IMR-90 (cell line): ENCODE results near the gene HAS3. TPM values are rescaled to one million over a fixed set of nuclear protein-coding genes. Genes with fewer than 3 reads are reported as not detected.

Source experiments
- ATAC-seq: fragments of 200-7000 bp; cut with Tn5 transposase; 2 replicates; pipeline ENCODE4 v1.9.1; 2020; ENCODE audit warnings: low read depth, mild to moderate bottlenecking, moderate library complexity
- BruUV-seq: library from RNA; stranded (reverse); fragments of 400-500 nt; replicated peaks from 2 replicates; lab custom pipeline; 2021; lab: Mats Ljungman, UMichigan
- CTCF ChIA-PET: fragments of 300-600 bp; formaldehyde crosslinking; extraction: SDS; loops from one replicate; lab custom pipeline; 2021; ENCODE audit warnings: antibody characterized with exemption; lab: Yijun Ruan, JAX
- POLR2A ChIA-PET: fragments of 300-600 bp; sonication (Branson Sonifier 250); formaldehyde crosslinking; loops from one replicate; lab custom pipeline; 2022; ENCODE audit warnings: antibody characterized with exemption; ENCODE audit not compliant: unreplicated experiment; lab: Charles Lee
- DNase-seq: peaks from one replicate; pipeline ENCODE4 v3.0.0; 2013
- H2AFZ ChIP-seq: replicated peaks from 2 replicates; pipeline ENCODE3; 2013; ENCODE audit warnings: low read length, mild to moderate bottlenecking; ENCODE audit not compliant: poor library complexity
- H2AK5ac ChIP-seq: 2 replicates; pipeline ENCODE4 v1.6.1; 2013; ENCODE audit warnings: low read depth, low read length, inconsistent platforms
- H2AK9ac ChIP-seq: replicated peaks from 2 replicates; pipeline ENCODE3; 2013; ENCODE audit warnings: mild to moderate bottlenecking, low read depth, low read length, moderate library complexity; ENCODE audit not compliant: poor library complexity
- H2BK120ac ChIP-seq: 2 replicates; pipeline ENCODE4 v1.6.1; 2013; ENCODE audit warnings: low read depth, low read length, inconsistent platforms
- H2BK15ac ChIP-seq: 3 replicates; pipeline ENCODE4 v1.6.1; 2013; ENCODE audit warnings: low read depth, low read length, inconsistent platforms
- H2BK20ac ChIP-seq: 2 replicates; pipeline ENCODE4 v1.6.1; 2013; ENCODE audit warnings: low read depth, mild to moderate bottlenecking, inconsistent platforms, low read length, moderate library complexity
- H2BK5ac ChIP-seq: 2 replicates; pipeline ENCODE4 v1.6.1; 2013; ENCODE audit warnings: mild to moderate bottlenecking, low read depth, low read length, inconsistent platforms; ENCODE audit not compliant: poor library complexity, severe bottlenecking
- H3K14ac ChIP-seq: replicated peaks from 2 replicates; pipeline ENCODE4 v1.6.1; 2013; ENCODE audit warnings: low read depth, low read length, inconsistent platforms
- H3K18ac ChIP-seq: 2 replicates; pipeline ENCODE4 v1.6.1; 2013; ENCODE audit warnings: low read depth, low read length, control low read depth
- H3K23ac ChIP-seq: 2 replicates; pipeline ENCODE4 v1.6.1; 2013; ENCODE audit warnings: low read depth, low read length, inconsistent platforms
- H3K27ac ChIP-seq: 2 replicates; pipeline ENCODE4 v1.5.1; 2013; ENCODE audit warnings: mild to moderate bottlenecking, control low read depth, low read length; ENCODE audit not compliant: insufficient read depth
- H3K27me3 ChIP-seq: 2 replicates; pipeline ENCODE4 v1.6.1; 2013; ENCODE audit warnings: low read length; ENCODE audit not compliant: control insufficient read depth, insufficient read depth
- H3K36me3 ChIP-seq: 2 replicates; pipeline ENCODE4 v1.6.1; 2013; ENCODE audit warnings: low read length, mixed read lengths; ENCODE audit not compliant: control insufficient read depth, insufficient read depth
- H3K4ac ChIP-seq: 2 replicates; pipeline ENCODE4 v1.6.1; 2013; ENCODE audit warnings: low read depth, low read length, inconsistent platforms
- H3K4me1 ChIP-seq: 2 replicates; pipeline ENCODE4 v1.6.1; 2013; ENCODE audit warnings: low read length, mixed read lengths; ENCODE audit not compliant: control insufficient read depth, insufficient read depth
- H3K4me2 ChIP-seq: 2 replicates; pipeline ENCODE4 v1.6.1; 2013; ENCODE audit warnings: low read depth, mild to moderate bottlenecking, control low read depth, low read length, moderate library complexity
- H3K4me3 ChIP-seq: 2 replicates; pipeline ENCODE4 v1.5.1; 2013; ENCODE audit warnings: low read depth, mild to moderate bottlenecking, control low read depth, low read length, moderate library complexity; ENCODE audit not compliant: insufficient read depth
- H3K56ac ChIP-seq: 2 replicates; pipeline ENCODE4 v1.6.1; 2013; ENCODE audit warnings: low read length, inconsistent platforms; ENCODE audit not compliant: insufficient read depth; ENCODE audit errors: extremely low read depth
- H3K79me1 ChIP-seq, 2 experiments: 2 replicates each; pipeline ENCODE4 v1.6.1; 2013; ENCODE audit warnings: low read length in 2 of 2, inconsistent platforms in 1 of 2, low read depth in 1 of 2
- H3K9ac ChIP-seq: 2 replicates; pipeline ENCODE4 v1.6.1; 2013; ENCODE audit warnings: low read depth, low read length, control low read depth
- H3K9me1 ChIP-seq: 2 replicates; pipeline ENCODE4 v1.6.1; 2013; ENCODE audit warnings: low read length, inconsistent platforms; ENCODE audit not compliant: insufficient read depth
- H3K9me3 ChIP-seq: 2 replicates; pipeline ENCODE4 v1.6.1; 2013; ENCODE audit warnings: low read length; ENCODE audit not compliant: control insufficient read depth, insufficient read depth
- H4K20me1 ChIP-seq: 2 replicates; pipeline ENCODE4 v1.6.1; 2013; ENCODE audit warnings: low read length, inconsistent platforms; ENCODE audit not compliant: insufficient read depth
- H4K5ac ChIP-seq: 2 replicates; pipeline ENCODE4 v1.6.1; 2013; ENCODE audit warnings: mild to moderate bottlenecking, low read depth, low read length, control low read depth
- H4K8ac ChIP-seq, 2 experiments: 2 replicates each; pipeline ENCODE4 v1.6.1; 2013; ENCODE audit warnings: low read depth in 2 of 2, low read length in 2 of 2, control low read depth in 1 of 2, inconsistent platforms in 1 of 2
- H4K91ac ChIP-seq: 2 replicates; pipeline ENCODE4 v1.6.1; 2013; ENCODE audit warnings: low read depth, low read length, inconsistent platforms; ENCODE audit not compliant: insufficient read depth
- BHLHE40 ChIP-seq: fragments of 150-350 bp; IDR thresholded peaks from 2 replicates; pipeline ENCODE4 v1.6.1; 2016; ENCODE audit warnings: mild to moderate bottlenecking, low read depth, low read length
- CEBPB ChIP-seq: IDR thresholded peaks from 2 replicates; pipeline ENCODE4 v1.6.1; 2012; ENCODE audit warnings: low read depth, low read length, improper control_type of control experiment
- CHD1 ChIP-seq: IDR thresholded peaks from 2 replicates; pipeline ENCODE4 v1.6.1; 2012; ENCODE audit warnings: low read depth, low read length, improper control_type of control experiment
- FOS ChIP-seq: fragments of 150-350 bp; IDR thresholded peaks from 2 replicates; pipeline ENCODE4 v1.6.1; 2016; ENCODE audit warnings: low read depth, low read length
- MAFK ChIP-seq: IDR thresholded peaks from 2 replicates; pipeline ENCODE4 v1.6.1; 2012; ENCODE audit warnings: low read depth, low read length, improper control_type of control experiment
- MXI1 ChIP-seq: IDR thresholded peaks from 2 replicates; pipeline ENCODE4 v1.6.1; 2012; ENCODE audit warnings: low read depth, mild to moderate bottlenecking, low read length, moderate library complexity, borderline replicate concordance
- POLR2A ChIP-seq: IDR thresholded peaks from 2 replicates; pipeline ENCODE4 v1.6.1; 2012; ENCODE audit warnings: mild to moderate bottlenecking, low read depth, low read length
- RCOR1 ChIP-seq: IDR thresholded peaks from 2 replicates; pipeline ENCODE4 v1.6.1; 2012; ENCODE audit warnings: mild to moderate bottlenecking, low read length, improper control_type of control experiment; ENCODE audit not compliant: insufficient replicate concordance
- WGBS, 2 experiments: methylation state at CpG; one replicate each; pipeline versions ENCODE4 v1.1.5 to v1.1.7; 2013; ENCODE audit warnings: missing lambda C conversion rate in 2 of 2; ENCODE audit not compliant: insufficient read length in 1 of 2; ENCODE audit errors: extremely low coverage in 2 of 2; 5-methylcytosine and 5-hydroxymethylcytosine counted together
- dilution Hi-C: fragments of 300-500 bp; cut with HindIII; formaldehyde crosslinking; loops from one replicate; pipeline ENCODE4 v1.14.3; 2018; ENCODE audit warnings: low sequenced_read_pairs; ENCODE audit not compliant: unreplicated experiment
- in situ Hi-C: fragments of 300-500 bp; cut with MboI; formaldehyde crosslinking; loops from 3 replicates; pipeline ENCODE4 v1.14.3; 2019; ENCODE audit warnings: low sequenced_read_pairs, inconsistent platforms, mixed read lengths
- intact Hi-C: fragments of 100-400 bp; cut with micrococcal nuclease; formaldehyde crosslinking; loops from 2 replicates; pipeline ENCODE4 v1.10.0; 2022
- polyA plus RNA-seq, 3 experiments: library from polyadenylated mRNA; depleted of rRNA; stranded (reverse); fragments of >200 nt; gene quantifications; 2 replicates each; pipeline ENCODE4 v1.2.3, GENCODE V29; 2012; ENCODE audit warnings: low replicate concordance in 1 of 3
- total RNA-seq: library from RNA; depleted of rRNA; stranded (reverse); fragments of >200 nt; gene quantifications from 2 replicates; pipeline ENCODE4 v1.2.3, GENCODE V29; 2012
- TF ChIP-seq, protein P1 (sequence below): conservative IDR thresholded peaks from 2 replicates; pipeline ENCODE4 v1.5.1; 2012; ENCODE audit warnings: mild to moderate bottlenecking, low read depth, low read length, improper control_type of control experiment
- TF ChIP-seq, protein P2 (sequence below): fragments of 150-350 bp; IDR thresholded peaks from 2 replicates; pipeline ENCODE4 v1.6.1; 2016; ENCODE audit warnings: low read depth, mild to moderate bottlenecking, low read length, moderate library complexity, borderline replicate concordance

Gene HAS3
- total and polyA plus RNA-seq, 2 of the 4 experiments (the other 2 are of a cell fraction), result 0.36 to 0.97 TPM

GRCh38 chr16:69073181-69073702, 32.2 kb upstream of the HAS3 start:
- Histone ChIP-seq H4K8ac (peak overlapping the region in 1 of 2 experiments; percentile 10; a peak in 1 of 4 replicates), H3K4me1 (peaks cover 5% of the 10 kb centered on the region), H2BK5ac (peak overlapping the region; percentile 25), H3K9me1 (peaks cover 19% of the 10 kb centered on the region), H3K9me3 (no peaks in the 10 kb centered on the region), H3K18ac (peak overlapping the region; percentile 13; the same call in 1 of the 2 replicates), H3K56ac (no peak overlapping the region), H2AFZ (peak overlapping the region; percentile 39), H4K91ac (no peak overlapping the region), H3K23ac (no peak overlapping the region), H3K4me2 (peak overlapping the region; percentile 21; the same call in 1 of the 2 replicates), H2BK120ac (peak overlapping the region; percentile 26), H4K20me1 (no peaks in the 10 kb centered on the region), H3K79me1 (no peaks in the 10 kb centered on the region; a peak in 2 of 4 replicates), H3K9ac (no peak overlapping the region), H4K5ac (no peak overlapping the region), H3K14ac (no peak overlapping the region), H2BK20ac (peak overlapping the region; percentile 11; the same call in 1 of the 2 replicates), H3K4me3 (no peak overlapping the region), H3K27ac (no peak overlapping the region), H3K27me3 (no peaks in the 10 kb centered on the region), H2BK15ac (peak overlapping the region; percentile 16; the same call in 1 of the 3 replicates), H2AK5ac (no peak overlapping the region), H2AK9ac (peak overlapping the region; percentile 76), H3K4ac (peak overlapping the region; percentile 13; the same call in 1 of the 2 replicates), H3K36me3 (no peaks in the 10 kb centered on the region)
- intact Hi-C loops (no loop called here), in situ Hi-C loops (no loop called here), dilution Hi-C loops (no loop called here)
- ATAC-seq (peak; percentile 90), DNase-seq (peak; percentile 92)
- POLR2A ChIA-PET, result no interaction called here
- CTCF ChIA-PET, result interaction anchor here (0.6 to 1.2 kb wide), 4 partner anchors 8 to 621 kb away, joined by 3 read pairs; no protein-coding TSS in a partner anchor
- WGBS, 2 experiments, result 30% methylated on average over 7 of the region's 10 CpGs; no CpG with 5 or more reads in 1 of the 2 experiments
- BruUV-seq, result no TSS peak
- TF ChIP-seq MXI1 (peak; percentile 32; the same call in 1 of the 2 replicates), CEBPB (peak; percentile 96), MAFK (no peak), BHLHE40 (peak; percentile 38; the same call in 1 of the 2 replicates), CHD1 (no peak), RCOR1 (no peak), POLR2A (no peak), FOS (peak; percentile 88)
- TF ChIP-seq, protein P1, sequence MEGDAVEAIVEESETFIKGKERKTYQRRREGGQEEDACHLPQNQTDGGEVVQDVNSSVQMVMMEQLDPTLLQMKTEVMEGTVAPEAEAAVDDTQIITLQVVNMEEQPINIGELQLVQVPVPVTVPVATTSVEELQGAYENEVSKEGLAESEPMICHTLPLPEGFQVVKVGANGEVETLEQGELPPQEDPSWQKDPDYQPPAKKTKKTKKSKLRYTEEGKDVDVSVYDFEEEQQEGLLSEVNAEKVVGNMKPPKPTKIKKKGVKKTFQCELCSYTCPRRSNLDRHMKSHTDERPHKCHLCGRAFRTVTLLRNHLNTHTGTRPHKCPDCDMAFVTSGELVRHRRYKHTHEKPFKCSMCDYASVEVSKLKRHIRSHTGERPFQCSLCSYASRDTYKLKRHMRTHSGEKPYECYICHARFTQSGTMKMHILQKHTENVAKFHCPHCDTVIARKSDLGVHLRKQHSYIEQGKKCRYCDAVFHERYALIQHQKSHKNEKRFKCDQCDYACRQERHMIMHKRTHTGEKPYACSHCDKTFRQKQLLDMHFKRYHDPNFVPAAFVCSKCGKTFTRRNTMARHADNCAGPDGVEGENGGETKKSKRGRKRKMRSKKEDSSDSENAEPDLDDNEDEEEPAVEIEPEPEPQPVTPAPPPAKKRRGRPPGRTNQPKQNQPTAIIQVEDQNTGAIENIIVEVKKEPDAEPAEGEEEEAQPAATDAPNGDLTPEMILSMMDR, result no peak
- TF ChIP-seq, protein P2, sequence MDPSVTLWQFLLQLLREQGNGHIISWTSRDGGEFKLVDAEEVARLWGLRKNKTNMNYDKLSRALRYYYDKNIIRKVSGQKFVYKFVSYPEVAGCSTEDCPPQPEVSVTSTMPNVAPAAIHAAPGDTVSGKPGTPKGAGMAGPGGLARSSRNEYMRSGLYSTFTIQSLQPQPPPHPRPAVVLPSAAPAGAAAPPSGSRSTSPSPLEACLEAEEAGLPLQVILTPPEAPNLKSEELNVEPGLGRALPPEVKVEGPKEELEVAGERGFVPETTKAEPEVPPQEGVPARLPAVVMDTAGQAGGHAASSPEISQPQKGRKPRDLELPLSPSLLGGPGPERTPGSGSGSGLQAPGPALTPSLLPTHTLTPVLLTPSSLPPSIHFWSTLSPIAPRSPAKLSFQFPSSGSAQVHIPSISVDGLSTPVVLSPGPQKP, result no peak
